Gastrocnemius medialis (tissue), 4 donors: ENCODE data around the gene KAT2A.

Experiments
- POLR2A ChIP-seq, 2 donors: fragments of 450-650 bp; IDR thresholded peaks; one replicate each; pipeline ENCODE4 v1.6.1; 2017; ENCODE audit warnings: antibody characterized with exemption in 2 of 2, mild to moderate bottlenecking in 2 of 2, moderate library complexity in 2 of 2
- TF ChIP-seq, protein P1 (sequence below), 5 experiments: fragments of 450-650 bp in 3 of 5; fragments of 200-600 bp in 2 of 5; sonication (generic) in 2 of 5; IDR thresholded peaks in 4 of 5; conservative IDR thresholded peaks in 1 of 5; 1 replicate in 4 of 5; 2 replicates in 1 of 5; pipeline ENCODE4 v1.5.1; 2016 to 2019; ENCODE audit warnings: antibody characterized with exemption in 5 of 5, mild to moderate bottlenecking in 3 of 5, moderate library complexity in 3 of 5

DNA sequence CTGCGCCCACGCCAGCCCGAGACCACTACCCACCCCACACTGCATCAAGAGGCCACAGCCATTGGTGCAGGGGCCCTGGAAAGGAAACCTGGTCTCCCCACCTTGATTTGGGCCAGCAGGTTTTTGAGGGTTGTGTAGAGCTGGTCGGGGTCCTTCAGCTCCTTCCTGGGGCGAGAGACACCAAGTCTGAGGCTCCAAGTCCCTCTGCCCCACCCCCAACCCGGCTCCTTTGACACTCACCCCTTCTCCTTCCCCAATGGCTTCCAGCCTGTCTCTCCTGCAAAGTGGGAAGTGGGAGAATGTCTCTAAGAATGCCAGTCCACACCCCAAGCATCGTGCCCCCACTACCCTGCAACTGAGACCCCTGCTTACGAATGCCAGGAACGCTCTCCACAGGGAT is 7.0 kb downstream of the KAT2A start:
- no peak for TF ChIP-seq POLR2A (IDR thresholded peaks at IDR 0.05)
- TF ChIP-seq, protein P1, sequence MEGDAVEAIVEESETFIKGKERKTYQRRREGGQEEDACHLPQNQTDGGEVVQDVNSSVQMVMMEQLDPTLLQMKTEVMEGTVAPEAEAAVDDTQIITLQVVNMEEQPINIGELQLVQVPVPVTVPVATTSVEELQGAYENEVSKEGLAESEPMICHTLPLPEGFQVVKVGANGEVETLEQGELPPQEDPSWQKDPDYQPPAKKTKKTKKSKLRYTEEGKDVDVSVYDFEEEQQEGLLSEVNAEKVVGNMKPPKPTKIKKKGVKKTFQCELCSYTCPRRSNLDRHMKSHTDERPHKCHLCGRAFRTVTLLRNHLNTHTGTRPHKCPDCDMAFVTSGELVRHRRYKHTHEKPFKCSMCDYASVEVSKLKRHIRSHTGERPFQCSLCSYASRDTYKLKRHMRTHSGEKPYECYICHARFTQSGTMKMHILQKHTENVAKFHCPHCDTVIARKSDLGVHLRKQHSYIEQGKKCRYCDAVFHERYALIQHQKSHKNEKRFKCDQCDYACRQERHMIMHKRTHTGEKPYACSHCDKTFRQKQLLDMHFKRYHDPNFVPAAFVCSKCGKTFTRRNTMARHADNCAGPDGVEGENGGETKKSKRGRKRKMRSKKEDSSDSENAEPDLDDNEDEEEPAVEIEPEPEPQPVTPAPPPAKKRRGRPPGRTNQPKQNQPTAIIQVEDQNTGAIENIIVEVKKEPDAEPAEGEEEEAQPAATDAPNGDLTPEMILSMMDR (IDR thresholded peaks at IDR 0.05 in 4 of 5, conservative IDR thresholded peaks at IDR 0.05 in 1 of 5): no peak
